K562 (cell line): ENCODE measurements around the gene MDH2. TPM values are rescaled to one million over a fixed set of nuclear protein-coding genes. Genes with fewer than 3 reads are reported as not detected.

Source experiments
- ARNT ChIP-seq, 2 experiments: fragments of 450-650 bp; IDR thresholded peaks; 2 replicates each; pipeline ENCODE4 v1.6.1; 2016; ENCODE audit warnings: mild to moderate bottlenecking in 1 of 2
- GTF2F1 ChIP-seq: IDR thresholded peaks from 2 replicates; pipeline ENCODE4 v1.6.1; 2011; ENCODE audit warnings: low read depth, low read length, improper control_type of control experiment
- KLF10 ChIP-seq: fragments of 250-450 bp; sonication (Bioruptor Pico); IDR thresholded peaks from 2 replicates; pipeline ENCODE4 v1.6.1; 2021; ENCODE audit warnings: matching md5 sums
- MITF ChIP-seq: IDR thresholded peaks from 2 replicates; pipeline ENCODE4 v1.6.1; 2014; ENCODE audit warnings: antibody characterized with exemption
- RAD21 ChIP-seq, 2 experiments: fragments of 250-450 bp in 1 of 2; fragments of 450-650 bp in 1 of 2; sonication (Bioruptor Pico) in 1 of 2; formaldehyde crosslinking in 1 of 2; IDR thresholded peaks in 1 of 2; conservative IDR thresholded peaks in 1 of 2; 2 replicates each; pipeline versions ENCODE4 v1.4.0 to v1.8.0; 2020 to 2022; ENCODE audit warnings: mild to moderate bottlenecking in 2 of 2, moderate library complexity in 1 of 2
- RBFOX2 ChIP-seq: fragments of 200-400 bp; formaldehyde crosslinking; IDR thresholded peaks from 2 replicates; pipeline ENCODE4 v1.6.1; 2017; ENCODE audit warnings: low read depth, mild to moderate bottlenecking, low read length, moderate library complexity
- SMAD3 ChIP-seq: fragments of 450-650 bp; formaldehyde crosslinking; conservative IDR thresholded peaks from 2 replicates; pipeline ENCODE4 v1.4.0; 2020; ENCODE audit warnings: mild to moderate bottlenecking
- SREBF2 ChIP-seq: sonication (generic); formaldehyde crosslinking; IDR thresholded peaks from 2 replicates; pipeline ENCODE4 v1.4.0; 2020; ENCODE audit warnings: mild to moderate bottlenecking, missing genetic modification reagents
- TFAM ChIP-seq: fragments of 250-450 bp; sonication (Bioruptor Pico); conservative IDR thresholded peaks from 2 replicates; pipeline ENCODE4 v1.5.0; 2021; ENCODE audit warnings: mild to moderate bottlenecking, moderate library complexity
- U2AF1 ChIP-seq: fragments of 200-400 bp; formaldehyde crosslinking; optimal IDR thresholded peaks from 2 replicates; pipeline ENCODE3; 2017; ENCODE audit warnings: mild to moderate bottlenecking, low read depth, low read length, moderate library complexity
- ZFP91 ChIP-seq: sonication (generic); formaldehyde crosslinking; IDR thresholded peaks from 2 replicates; pipeline ENCODE4 v1.8.0; 2022; ENCODE audit warnings: mild to moderate bottlenecking, missing genetic modification reagents
- ZNF143 ChIP-seq: sonication (generic); formaldehyde crosslinking; IDR thresholded peaks from 2 replicates; pipeline ENCODE4 v1.9.0; 2022; ENCODE audit warnings: mild to moderate bottlenecking, missing genetic modification reagents
- ZNF511 ChIP-seq: sonication (generic); formaldehyde crosslinking; IDR thresholded peaks from 2 replicates; pipeline ENCODE4 v1.8.0; 2022; ENCODE audit warnings: mild to moderate bottlenecking, missing genetic modification reagents
- polyA plus RNA-seq, 8 experiments: library from polyadenylated mRNA; depleted of rRNA in 4 of 8; stranded (reverse) in 5 of 8; unstranded in 3 of 8; fragments of >200 nt; fragmentation: Nextera tagmentation in 2 of 8; fragmentation: Illumina TruSeq in 1 of 8; extraction: Ambion mirVana in 2 of 8; extraction: Trizol in 1 of 8; gene quantifications; 2 replicates each; pipeline versions ENCODE4 v1.2.1 to v1.2.3, GENCODE V29; 2011 to 2014; ENCODE audit warnings: inconsistent platforms in 1 of 8, missing spikeins in 1 of 8
- total RNA-seq, 7 experiments: library from RNA; depleted of rRNA in 6 of 7; stranded (reverse); fragments of >200 nt in 6 of 7; fragmentation: Illumina TruSeq in 2 of 7; extraction: Trizol in 2 of 7; gene quantifications; 2 replicates each; pipeline versions ENCODE4 v1.2.1 to v1.2.3, GENCODE V29; 2011 to 2021; ENCODE audit warnings: low replicate concordance in 1 of 7
- TF ChIP-seq, protein P1 (sequence below), 2 experiments: fragments of 450-650 bp in 1 of 2; sonication (generic) in 1 of 2; formaldehyde crosslinking in 1 of 2; IDR thresholded peaks; 2 replicates each; pipeline versions ENCODE4 v1.7.1 to v1.9.0; 2016 to 2022; ENCODE audit warnings: inconsistent platforms in 1 of 2, mild to moderate bottlenecking in 1 of 2, missing genetic modification reagents in 1 of 2

Gene MDH2
- total and polyA plus RNA-seq, 9 of the 15 experiments (the other 6 are each of a cell fraction or from before 2014, with no cell fraction given) = 106 to 701 (median 242) TPM

GRCh38 chr7:76016191-76016947, 31.5 kb upstream of the MDH2 start (continued):
- TF ChIP-seq, protein P1, sequence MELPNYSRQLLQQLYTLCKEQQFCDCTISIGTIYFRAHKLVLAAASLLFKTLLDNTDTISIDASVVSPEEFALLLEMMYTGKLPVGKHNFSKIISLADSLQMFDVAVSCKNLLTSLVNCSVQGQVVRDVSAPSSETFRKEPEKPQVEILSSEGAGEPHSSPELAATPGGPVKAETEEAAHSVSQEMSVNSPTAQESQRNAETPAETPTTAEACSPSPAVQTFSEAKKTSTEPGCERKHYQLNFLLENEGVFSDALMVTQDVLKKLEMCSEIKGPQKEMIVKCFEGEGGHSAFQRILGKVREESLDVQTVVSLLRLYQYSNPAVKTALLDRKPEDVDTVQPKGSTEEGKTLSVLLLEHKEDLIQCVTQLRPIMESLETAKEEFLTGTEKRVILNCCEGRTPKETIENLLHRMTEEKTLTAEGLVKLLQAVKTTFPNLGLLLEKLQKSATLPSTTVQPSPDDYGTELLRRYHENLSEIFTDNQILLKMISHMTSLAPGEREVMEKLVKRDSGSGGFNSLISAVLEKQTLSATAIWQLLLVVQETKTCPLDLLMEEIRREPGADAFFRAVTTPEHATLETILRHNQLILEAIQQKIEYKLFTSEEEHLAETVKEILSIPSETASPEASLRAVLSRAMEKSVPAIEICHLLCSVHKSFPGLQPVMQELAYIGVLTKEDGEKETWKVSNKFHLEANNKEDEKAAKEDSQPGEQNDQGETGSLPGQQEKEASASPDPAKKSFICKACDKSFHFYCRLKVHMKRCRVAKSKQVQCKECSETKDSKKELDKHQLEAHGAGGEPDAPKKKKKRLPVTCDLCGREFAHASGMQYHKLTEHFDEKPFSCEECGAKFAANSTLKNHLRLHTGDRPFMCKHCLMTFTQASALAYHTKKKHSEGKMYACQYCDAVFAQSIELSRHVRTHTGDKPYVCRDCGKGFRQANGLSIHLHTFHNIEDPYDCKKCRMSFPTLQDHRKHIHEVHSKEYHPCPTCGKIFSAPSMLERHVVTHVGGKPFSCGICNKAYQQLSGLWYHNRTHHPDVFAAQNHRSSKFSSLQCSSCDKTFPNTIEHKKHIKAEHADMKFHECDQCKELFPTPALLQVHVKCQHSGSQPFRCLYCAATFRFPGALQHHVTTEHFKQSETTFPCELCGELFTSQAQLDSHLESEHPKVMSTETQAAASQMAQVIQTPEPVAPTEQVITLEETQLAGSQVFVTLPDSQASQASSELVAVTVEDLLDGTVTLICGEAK (IDR thresholded peaks at IDR 0.05) = no peak
- TF ChIP-seq, protein P1 (CRISPR knock-in tag; IDR thresholded peaks at IDR 0.05) = no peak
- TF ChIP-seq ZNF143 (CRISPR knock-in tag) = no peak
- TF ChIP-seq SREBF2 (CRISPR knock-in tag) = no peak
- no peak for TF ChIP-seq ZFP91
- no peak for TF ChIP-seq ZNF511 (CRISPR knock-in tag)
- TF ChIP-seq U2AF1 = no peak
- TF ChIP-seq RAD21 (CRISPR knock-in tag; conservative IDR thresholded peaks at IDR 0.05 in 1 of 2, IDR thresholded peaks at IDR 0.05 in 1 of 2) = no peak
- TF ChIP-seq ARNT (IDR thresholded peaks at IDR 0.05) = no peak
- TF ChIP-seq MITF = no peak
- TF ChIP-seq SMAD3 (CRISPR knock-in tag) = no peak
- TF ChIP-seq GTF2F1 = no peak
- no peak for TF ChIP-seq KLF10
- TF ChIP-seq TFAM (CRISPR knock-in tag) = no peak
- TF ChIP-seq RBFOX2 = no peak
